ENCODE data around the gene ZNF524.
A peak's percentile ranks its signal among the peaks of the same experiment; 100 is the strongest.

ZNF524 gene

GRCh38 chr19:55632463-55632834 is 32.4 kb downstream of the ZNF524 start:
- peak; percentile 93 for DNase-seq
- Histone ChIP-seq H3K9ac (ENCODE audit: low read length) (no peak overlapping the region), H3K9me2 (replicated peaks; ENCODE audit: insufficient read depth, low read length) (no peaks in the 10 kb centered on the region), H3K4me1 (ENCODE audit: low read length) (peaks cover 13% of the 10 kb centered on the region), H3K27ac (ENCODE audit: low read length) (no peak overlapping the region), H3K4me3 (ENCODE audit: low read length) (no peak overlapping the region), H3K4me2 (ENCODE audit: low read depth, low read length) (no peak overlapping the region), H3F3A (ENCODE audit: insufficient read depth, low read length) (peaks cover 9% of the 10 kb centered on the region), H3K79me2 (ENCODE audit: low read length) (peaks cover 26% of the 10 kb centered on the region), H3K36me3 (replicated peaks; ENCODE audit: insufficient read depth, low read length) (no peaks in the 10 kb centered on the region), H2AFZ (ENCODE audit: low read length) (no peak overlapping the region), H4K20me1 (ENCODE audit: insufficient read depth, low read length) (no peaks in the 10 kb centered on the region), H3K9me3 (replicated peaks; ENCODE audit: insufficient read depth, low read length) (no peaks in the 10 kb centered on the region), H3K27me3 (replicated peaks; ENCODE audit: insufficient read depth, low read length) (peaks cover 15% of the 10 kb centered on the region)
- TF ChIP-seq CTCF (IDR thresholded peaks at IDR 0.05; ENCODE audit: low read length) (peak; percentile 91), EZH2phosphoT487 (IDR thresholded peaks at IDR 0.05; ENCODE audit: low read length) (no peak)

GRCh38 chr19:55633861-55634260 is 33.8 kb downstream of the ZNF524 start:
- peaks cover 20% of the 10 kb centered on the region for H3F3A ChIP-seq (ENCODE audit: insufficient read depth, low read length)
- H3K9me2 ChIP-seq (replicated peaks; ENCODE audit: insufficient read depth, low read length): no peaks in the 10 kb centered on the region
- H3K4me2 ChIP-seq (ENCODE audit: low read depth, low read length): peak overlapping the region; percentile 95; the same call in 1 of the 2 replicates
- TF ChIP-seq EZH2 (optimal IDR thresholded peaks at IDR 0.05; ENCODE audit: low read depth, low read length) (no peak), CTCF (IDR thresholded peaks at IDR 0.05; ENCODE audit: low read length) (no peak), EZH2phosphoT487 (IDR thresholded peaks at IDR 0.05; ENCODE audit: low read length) (no peak)
- no peak for DNase-seq
- H3K27ac ChIP-seq (ENCODE audit: low read length): no peak overlapping the region
- peaks cover 13% of the 10 kb centered on the region for H3K4me1 ChIP-seq (ENCODE audit: low read length)
- H3K27me3 ChIP-seq (replicated peaks; ENCODE audit: insufficient read depth, low read length): peaks cover 10% of the 10 kb centered on the region
- H2AFZ ChIP-seq (ENCODE audit: low read length): peak overlapping the region; percentile 66; the same call in 1 of the 2 replicates
- no peaks in the 10 kb centered on the region for H3K9me3 ChIP-seq (replicated peaks; ENCODE audit: insufficient read depth, low read length)
- no peak overlapping the region for H3K9ac ChIP-seq (ENCODE audit: low read length)
- peaks cover 34% of the 10 kb centered on the region for H3K79me2 ChIP-seq (ENCODE audit: low read length)
- no peaks in the 10 kb centered on the region for H4K20me1 ChIP-seq (ENCODE audit: insufficient read depth, low read length)
- no peaks in the 10 kb centered on the region for H3K36me3 ChIP-seq (replicated peaks; ENCODE audit: insufficient read depth, low read length)
- H3K4me3 ChIP-seq (ENCODE audit: low read length): peak overlapping the region; percentile 99; the same call in 1 of the 2 replicates

- Histone ChIP-seq H3K9me2 (replicated peaks; ENCODE audit: insufficient read depth, low read length) (no peaks in the 10 kb centered on the region), H3K9me3 (replicated peaks; ENCODE audit: insufficient read depth, low read length) (no peaks in the 10 kb centered on the region), H3K79me2 (ENCODE audit: low read length) (peaks cover 34% of the 10 kb centered on the region), H3K4me1 (ENCODE audit: low read length) (peaks cover 18% of the 10 kb centered on the region), H3F3A (ENCODE audit: insufficient read depth, low read length) (peaks cover 23% of the 10 kb centered on the region), H3K27ac (ENCODE audit: low read length) (peak overlapping the region; percentile 54; the same call in 1 of the 2 replicates), H3K27me3 (replicated peaks; ENCODE audit: insufficient read depth, low read length) (no peaks in the 10 kb centered on the region), H2AFZ (ENCODE audit: low read length) (peak overlapping the region; percentile 66), H3K4me2 (ENCODE audit: low read depth, low read length) (peak overlapping the region; percentile 95), H3K36me3 (replicated peaks; ENCODE audit: insufficient read depth, low read length) (no peaks in the 10 kb centered on the region), H3K4me3 (ENCODE audit: low read length) (peak overlapping the region; percentile 99), H4K20me1 (ENCODE audit: insufficient read depth, low read length) (no peaks in the 10 kb centered on the region), H3K9ac (ENCODE audit: low read length) (peak overlapping the region; percentile 98)
- TF ChIP-seq EZH2 (optimal IDR thresholded peaks at IDR 0.05; ENCODE audit: low read depth, low read length) (no peak), EZH2phosphoT487 (IDR thresholded peaks at IDR 0.05; ENCODE audit: low read length) (no peak), CTCF (IDR thresholded peaks at IDR 0.05; ENCODE audit: low read length) (no peak)
- no peak for DNase-seq
These were observed 35.2 kb downstream of the ZNF524 start for GRCh38 chr19:55635334-55635717.
